GM19023 (cell line): ENCODE data around the gene LRRC61.
"Not testable (repeated sequence)": the region's sequence is repeated elsewhere in the genome, so short reads cannot be mapped to it uniquely, and the experiment has no call there.

Source experiments
- ATAC-seq: cut with Tn5 transposase; IDR thresholded peaks from one replicate; pipeline ENCODE4 v1.9.1; 2021; ENCODE audit warnings: mild to moderate bottlenecking, moderate library complexity; ENCODE audit not compliant: unreplicated experiment

LRRC61 gene

DNA sequence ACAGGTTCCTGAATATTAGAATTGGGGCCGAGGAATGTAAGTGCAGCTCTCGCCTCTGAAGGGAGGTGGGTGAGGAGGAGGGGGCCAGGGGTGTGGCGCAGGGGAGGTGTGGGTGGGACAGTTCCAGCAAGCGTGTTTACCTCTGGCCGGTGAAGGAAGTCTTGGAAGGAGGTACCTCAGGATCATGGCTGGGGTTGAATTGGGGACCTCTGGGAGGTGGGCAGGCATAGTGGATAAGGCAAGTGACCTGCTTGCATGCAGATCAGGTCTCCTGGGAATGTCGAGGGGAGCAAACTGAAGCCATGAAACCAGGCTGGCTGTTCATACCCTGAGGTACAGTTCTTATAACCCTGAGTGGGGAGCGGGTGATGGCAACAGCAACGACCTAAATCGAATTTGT lies 57.9 kb downstream of the LRRC61 start:
- ATAC-seq, result no peak

GRCh38 chr7:150381785-150382122 lies 58.6 kb downstream of the LRRC61 start:
- ATAC-seq, result no peak

GRCh38 chr7:150382123-150382843 lies 59.1 kb downstream of the LRRC61 start:
- no peak for ATAC-seq

DNA sequence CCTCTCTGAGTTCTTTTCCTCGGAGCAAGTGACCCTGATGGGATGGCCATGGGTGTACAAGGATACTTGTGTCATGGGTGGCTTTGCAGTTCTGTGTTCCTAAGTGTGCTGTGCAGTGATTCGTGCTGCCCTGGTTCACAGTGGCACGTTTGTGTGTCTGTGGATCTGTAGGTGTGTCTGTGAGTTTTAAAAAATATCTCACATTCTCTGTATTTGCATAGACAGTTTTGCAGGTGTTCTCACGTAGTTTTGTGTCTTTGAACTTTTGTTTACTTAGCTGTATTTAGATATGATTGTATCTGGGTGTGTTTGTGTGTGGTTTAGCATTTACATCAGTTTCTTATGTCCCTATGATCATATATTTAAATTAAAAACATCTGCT lies 59.7 kb downstream of the LRRC61 start:
- no peak for ATAC-seq

DNA sequence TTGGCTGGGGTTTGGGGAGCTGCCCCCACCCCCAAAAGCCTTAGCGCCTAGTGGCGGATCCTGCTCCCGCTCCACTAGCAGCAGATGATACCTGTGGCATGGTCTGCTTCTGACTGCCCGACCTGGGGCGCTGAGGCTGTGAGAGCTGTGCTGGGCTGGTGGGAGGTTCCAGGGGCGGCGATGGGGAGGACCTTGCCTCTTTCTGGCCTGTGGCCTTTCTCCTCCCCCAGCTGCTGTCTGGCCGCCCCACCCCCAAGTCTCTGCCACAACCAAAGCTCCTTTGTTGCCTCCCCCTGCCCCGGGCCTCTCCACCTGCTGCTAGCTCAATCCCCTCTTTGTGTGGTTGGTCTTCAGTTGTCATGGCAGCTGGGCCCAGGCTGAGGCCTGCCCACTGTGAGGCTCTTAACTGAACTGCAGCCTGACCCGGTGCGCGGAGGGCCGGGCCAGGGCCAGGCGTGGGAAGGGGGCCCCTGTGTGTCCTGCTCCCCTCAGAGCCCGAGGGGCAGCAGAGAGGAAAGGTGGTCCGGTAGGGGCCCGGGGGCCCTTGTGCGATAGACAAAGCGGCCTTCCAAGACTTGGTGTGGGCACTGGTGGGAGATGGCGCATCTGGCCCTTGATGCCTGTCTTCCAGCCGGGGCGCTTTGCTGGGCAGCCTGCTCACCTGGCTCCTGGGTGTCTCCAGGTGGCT lies 60.7 kb downstream of the LRRC61 start:
- no peak for ATAC-seq

GRCh38 chr7:150384406-150385301 lies 61.5 kb downstream of the LRRC61 start:
- ATAC-seq, result no peak

- ATAC-seq, result no peak
Observed at GRCh38 chr7:150385302-150385723, 62.2 kb downstream of the LRRC61 start.

DNA sequence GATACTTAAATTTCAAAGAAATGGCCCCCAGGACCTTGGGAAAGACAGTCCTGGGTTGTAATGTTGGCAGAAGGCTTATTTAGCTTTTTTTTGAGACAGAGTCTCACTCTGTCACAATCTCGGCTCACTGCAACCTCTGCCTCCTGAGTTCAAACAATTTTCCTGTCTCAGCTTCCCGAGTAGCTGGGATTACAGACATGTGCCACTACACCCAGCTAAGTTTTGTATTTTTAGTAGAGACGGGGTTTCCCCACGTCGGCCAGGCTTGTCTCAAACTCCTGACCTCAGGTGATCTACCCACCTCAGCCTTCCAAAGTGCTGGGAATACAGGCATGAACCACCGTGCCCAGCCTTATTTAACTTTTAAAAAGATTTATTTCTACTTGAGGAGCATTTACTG lies 62.7 kb downstream of the LRRC61 start:
- ATAC-seq, result not testable (repeated sequence)
